GM23248 (cell line): ENCODE results near the gene HIVEP3. TPM values are rescaled to one million over a fixed set of nuclear protein-coding genes. Genes with fewer than 3 reads are reported as not detected.

ENCODE experiments used
- DNase-seq: peaks from one replicate; pipeline ENCODE4 v3.0.0-alpha.2; 2015
- H2AFZ ChIP-seq: fragments of 200-600 bp; sonication (generic); 2 replicates; pipeline ENCODE4 v1.6.1; 2016; ENCODE audit warnings: antibody characterized with exemption
- H3F3A ChIP-seq: fragments of 200-600 bp; sonication (generic); 2 replicates; pipeline ENCODE4 v1.6.1; 2016; ENCODE audit warnings: mild to moderate bottlenecking, antibody characterized with exemption, mixed run types; ENCODE audit not compliant: insufficient read depth
- H3K27ac ChIP-seq: fragments of 200-600 bp; sonication (generic); 2 replicates; pipeline ENCODE4 v1.5.1; 2016; ENCODE audit warnings: mild to moderate bottlenecking
- H3K27me3 ChIP-seq: fragments of 200-600 bp; sonication (generic); replicated peaks from 2 replicates; pipeline ENCODE4 v1.6.1; 2016; ENCODE audit warnings: mild to moderate bottlenecking; ENCODE audit not compliant: insufficient read depth
- H3K36me3 ChIP-seq: fragments of 200-600 bp; sonication (generic); 2 replicates; pipeline ENCODE4 v1.6.1; 2016; ENCODE audit warnings: low read depth, mild to moderate bottlenecking
- H3K4me1 ChIP-seq: fragments of 200-600 bp; sonication (generic); 2 replicates; pipeline ENCODE4 v1.6.1; 2016; ENCODE audit warnings: mild to moderate bottlenecking; ENCODE audit not compliant: insufficient read depth
- H3K4me2 ChIP-seq: fragments of 200-600 bp; sonication (generic); one replicate; pipeline ENCODE4 v1.6.1; 2016; ENCODE audit warnings: mild to moderate bottlenecking; ENCODE audit not compliant: unreplicated experiment
- H3K4me3 ChIP-seq: fragments of 200-600 bp; sonication (generic); 2 replicates; pipeline ENCODE4 v1.5.1; 2016; ENCODE audit warnings: mild to moderate bottlenecking
- H3K79me2 ChIP-seq: fragments of 200-600 bp; sonication (generic); 2 replicates; pipeline ENCODE4 v1.6.1; 2016; ENCODE audit warnings: mild to moderate bottlenecking; ENCODE audit not compliant: insufficient read depth
- H3K9ac ChIP-seq: fragments of 200-600 bp; sonication (generic); 2 replicates; pipeline ENCODE4 v1.6.1; 2016; ENCODE audit warnings: mild to moderate bottlenecking
- H3K9me2 ChIP-seq: fragments of 200-600 bp; sonication (generic); 2 replicates; pipeline ENCODE4 v1.6.1; 2016; ENCODE audit warnings: mixed run types, mild to moderate bottlenecking, moderate library complexity; ENCODE audit not compliant: insufficient read depth
- H3K9me3 ChIP-seq: fragments of 200-600 bp; sonication (generic); one replicate; pipeline ENCODE4 v1.6.1; 2017; ENCODE audit warnings: low read depth
- H4K20me1 ChIP-seq: fragments of 200-600 bp; sonication (generic); 2 replicates; pipeline ENCODE4 v1.6.0; 2016; ENCODE audit not compliant: insufficient read depth
- EZH2 ChIP-seq: fragments of 200-600 bp; sonication (generic); IDR thresholded peaks from 2 replicates; pipeline ENCODE4 v1.6.1; 2018; ENCODE audit warnings: antibody characterized with exemption, mild to moderate bottlenecking; ENCODE audit not compliant: insufficient read depth, poor library complexity, severe bottlenecking
- EZH2phosphoT487 ChIP-seq: fragments of 200-600 bp; sonication (generic); IDR thresholded peaks from 2 replicates; pipeline ENCODE4 v1.6.1; 2018; ENCODE audit warnings: antibody characterized with exemption, moderate library complexity, mild to moderate bottlenecking, low read depth; ENCODE audit not compliant: insufficient read depth
- WGBS, 2 experiments: methylation state at CpG; one replicate each; pipeline ENCODE4 v1.1.6; 2015 to 2017; ENCODE audit warnings: low lambda C conversion rate in 2 of 2, low coverage in 1 of 2; ENCODE audit errors: missing lambda C conversion rate in 2 of 2; 5-methylcytosine and 5-hydroxymethylcytosine counted together
- in situ Hi-C: fragments of 300-500 bp; cut with MboI; formaldehyde crosslinking; loops from 2 replicates; pipeline ENCODE4 v1.15.0; 2020
- polyA plus RNA-seq: library from polyadenylated mRNA; unstranded; fragments of >200 nt; fragmentation: Nextera tagmentation; extraction: Ambion mirVana; gene quantifications from 2 replicates; pipeline ENCODE4 v1.2.1, GENCODE V29; 2016
- total RNA-seq: library from RNA; depleted of rRNA; stranded (reverse); fragments of >200 nt; shearing (Covaris generic); gene quantifications from 2 replicates; pipeline ENCODE4 v1.2.3, GENCODE V29; 2014

Gene HIVEP3
- total and polyA plus RNA-seq, 2 experiments from 2014 or later: 1.7 to 7.2 TPM

GRCh38 chr1:41957568-41957967 lies 38.8 kb upstream of the HIVEP3 start:
- DNase-seq: peak; percentile 94
- TF ChIP-seq EZH2phosphoT487 (no peak), EZH2 (no peak)
- peaks cover 53% of the 10 kb centered on the region for H3F3A ChIP-seq
- no peaks in the 10 kb centered on the region for H3K27me3 ChIP-seq
- H4K20me1 ChIP-seq: no peaks in the 10 kb centered on the region
- peak overlapping the region; percentile 40 for H3K27ac ChIP-seq
- WGBS, 2 experiments: 21 to 26% methylated on average over 3 of the region's 3 CpGs
- H3K79me2 ChIP-seq: no peaks in the 10 kb centered on the region
- no peaks in the 10 kb centered on the region for H3K36me3 ChIP-seq
- H3K9me3 ChIP-seq: no peaks in the 10 kb centered on the region
- H3K4me1 ChIP-seq: peaks cover 43% of the 10 kb centered on the region
- in situ Hi-C loops: no loop called here
- H3K9me2 ChIP-seq: no peaks in the 10 kb centered on the region
- peak overlapping the region; percentile 53 for H3K4me2 ChIP-seq
- H3K4me3 ChIP-seq: peak overlapping the region; percentile 21
- H2AFZ ChIP-seq: no peak overlapping the region
- no peak overlapping the region for H3K9ac ChIP-seq

GRCh38 chr1:41955461-41956159 lies 36.9 kb upstream of the HIVEP3 start:
- H3K27ac ChIP-seq: peak overlapping the region; percentile 70
- peaks cover 43% of the 10 kb centered on the region for H3K4me1 ChIP-seq
- 10 to 17% methylated on average over 9 of the region's 9 CpGs for WGBS, 2 experiments
- peaks cover 53% of the 10 kb centered on the region for H3F3A ChIP-seq
- H4K20me1 ChIP-seq: no peaks in the 10 kb centered on the region
- no peaks in the 10 kb centered on the region for H3K9me3 ChIP-seq
- H3K27me3 ChIP-seq: no peaks in the 10 kb centered on the region
- no peak overlapping the region for H2AFZ ChIP-seq
- H3K36me3 ChIP-seq: no peaks in the 10 kb centered on the region
- H3K9ac ChIP-seq: peak overlapping the region; percentile 44
- no peaks in the 10 kb centered on the region for H3K9me2 ChIP-seq
- in situ Hi-C loops: no loop called here
- H3K79me2 ChIP-seq: no peaks in the 10 kb centered on the region
- no peak for TF ChIP-seq EZH2
- no peak for TF ChIP-seq EZH2phosphoT487
- DNase-seq: peak; percentile 94
- H3K4me2 ChIP-seq: peak overlapping the region; percentile 52
- peak overlapping the region; percentile 21; the same call in 1 of the 2 replicates for H3K4me3 ChIP-seq

- Histone ChIP-seq H3K79me2 (no peaks in the 10 kb centered on the region), H3K4me1 (peaks cover 43% of the 10 kb centered on the region), H3K27ac (peak overlapping the region; percentile 70), H2AFZ (no peak overlapping the region), H3K9ac (peak overlapping the region; percentile 44; the same call in 1 of the 2 replicates), H3K27me3 (no peaks in the 10 kb centered on the region), H4K20me1 (no peaks in the 10 kb centered on the region), H3F3A (peaks cover 53% of the 10 kb centered on the region), H3K4me2 (peak overlapping the region; percentile 52), H3K4me3 (peak overlapping the region; percentile 21; the same call in 1 of the 2 replicates), H3K9me2 (no peaks in the 10 kb centered on the region), H3K36me3 (no peaks in the 10 kb centered on the region), H3K9me3 (no peaks in the 10 kb centered on the region)
- in situ Hi-C loops: no loop called here
- peak; percentile 83 for DNase-seq
- TF ChIP-seq EZH2phosphoT487: no peak
- TF ChIP-seq EZH2: no peak
- WGBS, 2 experiments: 6 to 10% methylated on average over 6 of the region's 6 CpGs
These were observed 35.8 kb upstream of the HIVEP3 start for GRCh38 chr1:41954533-41954944.

DNA sequence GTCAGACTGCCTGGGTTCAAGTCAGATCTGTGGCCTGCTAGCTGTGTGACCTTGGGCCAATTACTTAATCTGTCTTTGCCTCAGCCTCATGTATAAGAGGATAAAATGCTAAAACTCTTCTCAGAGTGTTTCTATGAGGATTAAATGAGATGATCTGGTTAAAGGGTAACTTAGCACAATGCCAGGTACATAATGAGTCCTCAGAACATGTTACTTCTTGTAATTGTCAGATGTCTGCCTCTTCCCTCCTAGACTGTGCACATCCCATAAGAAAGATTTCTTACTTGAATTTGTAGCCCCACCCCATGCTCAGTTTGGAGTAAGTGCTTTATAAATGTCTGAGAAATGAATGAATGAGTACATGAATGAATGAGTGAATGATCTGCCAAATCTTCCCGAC lies 34.6 kb upstream of the HIVEP3 start:
- H2AFZ ChIP-seq: no peak overlapping the region
- in situ Hi-C loops: no loop called here
- H3K4me2 ChIP-seq: no peak overlapping the region
- no peaks in the 10 kb centered on the region for H3K79me2 ChIP-seq
- H3K27me3 ChIP-seq: no peaks in the 10 kb centered on the region
- no peaks in the 10 kb centered on the region for H3K9me3 ChIP-seq
- H3K36me3 ChIP-seq: no peaks in the 10 kb centered on the region
- no peak overlapping the region for H3K27ac ChIP-seq
- H3K4me3 ChIP-seq: no peak overlapping the region
- H3K9me2 ChIP-seq: no peaks in the 10 kb centered on the region
- H3K9ac ChIP-seq: no peak overlapping the region
- TF ChIP-seq EZH2phosphoT487: no peak
- no peak for TF ChIP-seq EZH2
- no peaks in the 10 kb centered on the region for H4K20me1 ChIP-seq
- H3F3A ChIP-seq: peaks cover 53% of the 10 kb centered on the region
- DNase-seq: no peak
- 58 to 76% methylated on average over 1 of the region's 1 CpG for WGBS, 2 experiments
- peaks cover 43% of the 10 kb centered on the region for H3K4me1 ChIP-seq
